ENCODE results near the gene EPHA8. TPM values are rescaled to one million over a fixed set of nuclear protein-coding genes. Genes with fewer than 3 reads are reported as not detected.

The EPHA8 gene
- total RNA-seq, 1 experiment from 2014 or later, result not detected

GRCh38 chr1:22536506-22536905 lies 26.8 kb upstream of the EPHA8 start:
- no peak for DNase-seq (ENCODE audit: low read depth)

DNA sequence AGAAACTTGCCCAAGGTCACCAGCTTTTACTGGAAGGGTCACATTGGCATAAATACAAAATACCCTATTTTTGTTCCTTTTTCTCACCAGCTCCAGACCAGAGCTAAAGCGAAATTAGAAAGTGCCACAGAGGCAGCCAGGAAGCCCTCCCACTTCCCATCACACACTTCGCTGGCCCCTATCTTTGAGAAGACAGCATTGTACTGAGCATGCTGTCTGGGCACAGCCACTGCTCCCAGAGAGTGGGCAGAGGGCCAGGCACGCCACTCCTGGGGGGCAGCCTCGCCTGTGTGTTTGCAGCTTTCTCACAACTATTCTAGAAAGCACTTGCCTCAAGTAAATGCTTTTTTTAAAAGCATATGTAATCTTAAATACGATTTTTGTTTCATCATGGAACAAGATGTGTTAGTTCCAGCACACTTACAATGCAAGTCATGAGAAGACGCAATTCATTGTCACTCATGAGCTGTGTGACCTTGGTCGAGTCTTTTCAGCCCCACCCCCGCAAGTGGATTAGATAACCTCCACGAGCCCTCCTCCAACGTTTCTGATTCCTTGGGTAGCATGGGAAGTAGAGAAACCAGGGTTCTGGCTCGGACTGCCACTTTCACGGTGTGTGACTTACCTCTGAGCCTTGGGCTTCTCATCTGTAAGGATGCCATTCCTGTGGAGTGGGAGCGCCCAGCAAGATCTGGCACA lies 25.7 kb upstream of the EPHA8 start:
- no peak for DNase-seq (ENCODE audit: low read depth)

GRCh38 chr1:22539510-22540118 lies 23.7 kb upstream of the EPHA8 start:
- no peak for DNase-seq (ENCODE audit: low read depth)

DNA sequence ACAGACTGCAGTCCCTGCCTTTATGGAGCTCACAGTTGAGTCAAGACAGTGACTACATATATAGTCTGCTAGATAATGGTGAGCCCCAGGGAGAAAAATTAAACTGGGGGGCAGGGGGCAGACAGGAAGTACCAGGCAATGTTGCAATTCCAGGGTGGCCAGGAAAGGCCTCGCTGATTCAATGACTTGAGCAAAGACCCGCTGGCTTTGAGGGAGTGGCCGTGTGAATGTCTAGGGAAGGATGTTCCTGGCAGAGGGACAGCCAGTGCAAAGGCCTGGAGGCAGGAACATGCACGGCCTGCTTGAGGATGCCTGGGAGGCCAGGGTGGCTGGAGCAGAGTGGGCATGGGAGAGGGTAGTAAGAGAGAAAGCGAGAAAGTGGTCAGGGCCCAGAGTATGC lies 23.0 kb upstream of the EPHA8 start:
- DNase-seq (ENCODE audit: low read depth), result no peak

DNA sequence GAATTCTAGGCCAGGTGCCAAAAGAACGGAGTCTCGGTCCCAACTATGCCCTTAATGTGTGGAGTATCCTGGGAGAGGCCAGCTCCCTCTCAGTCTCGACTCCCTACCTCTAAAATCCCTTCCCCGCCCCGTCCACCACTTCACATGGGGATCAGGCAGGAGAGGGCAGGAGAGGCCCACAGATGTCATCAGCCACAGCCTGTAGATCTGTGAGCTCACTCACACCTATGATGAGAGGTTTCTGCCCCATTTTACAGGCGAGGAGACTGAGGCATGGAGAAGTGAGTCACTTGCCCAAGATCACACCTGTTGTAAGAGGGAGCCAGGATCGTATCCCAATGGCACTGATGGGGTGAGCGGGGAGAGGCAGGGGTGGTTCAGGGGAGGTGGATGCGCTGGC lies 20.4 kb upstream of the EPHA8 start:
- DNase-seq (ENCODE audit: low read depth), result no peak

GRCh38 chr1:22543679-22544078 lies 19.6 kb upstream of the EPHA8 start:
- DNase-seq (ENCODE audit: low read depth), result no peak

- DNase-seq (ENCODE audit: low read depth), result no peak
Measured at GRCh38 chr1:22544606-22545005, 18.7 kb upstream of the EPHA8 start.

DNA sequence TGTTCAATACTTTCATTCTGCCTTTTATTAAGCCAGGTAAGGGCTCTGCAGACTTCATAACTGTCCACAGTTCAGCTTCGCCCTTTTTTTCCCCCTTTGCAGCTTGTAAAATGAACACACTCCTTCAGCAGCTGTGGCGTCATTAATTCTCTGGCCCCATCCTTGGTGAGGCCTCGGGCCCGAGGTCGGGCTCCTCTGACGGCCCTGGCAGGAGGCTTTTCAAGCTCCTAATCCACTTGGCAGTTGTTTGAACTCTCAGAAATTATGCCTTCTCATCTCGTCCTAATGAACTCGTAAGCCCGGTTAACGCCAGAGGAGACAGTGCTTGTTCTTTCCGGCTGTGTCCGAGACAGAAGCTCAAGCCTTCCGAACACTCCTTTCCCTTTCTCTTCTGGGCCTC lies 18.1 kb upstream of the EPHA8 start:
- DNase-seq (ENCODE audit: low read depth), result no peak

GRCh38 chr1:22547186-22547817 lies 16.0 kb upstream of the EPHA8 start:
- no peak for DNase-seq (ENCODE audit: low read depth)

GRCh38 chr1:22547818-22548462 lies 15.3 kb upstream of the EPHA8 start:
- DNase-seq (ENCODE audit: low read depth), result no peak

DNA sequence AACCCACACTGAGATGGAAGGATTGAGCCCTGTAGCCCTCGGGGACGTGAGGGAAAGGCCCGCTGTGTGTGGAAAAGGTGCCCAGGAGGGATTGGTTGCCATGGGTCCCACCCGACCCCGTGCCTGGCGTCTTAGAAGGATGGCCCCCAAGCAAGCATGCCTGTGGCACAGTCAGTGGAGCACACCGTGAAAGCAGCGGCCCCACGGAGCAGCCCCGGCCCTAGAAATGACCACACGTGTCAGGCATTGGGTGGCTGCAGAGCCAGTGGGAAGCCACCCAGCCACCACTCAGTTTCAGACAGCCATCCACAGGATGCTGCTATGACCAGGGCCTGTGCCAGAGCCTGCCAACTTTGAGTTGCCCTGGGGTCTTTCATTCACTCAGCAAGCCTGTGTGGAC lies 13.3 kb upstream of the EPHA8 start:
- DNase-seq (ENCODE audit: low read depth), result no peak

DNA sequence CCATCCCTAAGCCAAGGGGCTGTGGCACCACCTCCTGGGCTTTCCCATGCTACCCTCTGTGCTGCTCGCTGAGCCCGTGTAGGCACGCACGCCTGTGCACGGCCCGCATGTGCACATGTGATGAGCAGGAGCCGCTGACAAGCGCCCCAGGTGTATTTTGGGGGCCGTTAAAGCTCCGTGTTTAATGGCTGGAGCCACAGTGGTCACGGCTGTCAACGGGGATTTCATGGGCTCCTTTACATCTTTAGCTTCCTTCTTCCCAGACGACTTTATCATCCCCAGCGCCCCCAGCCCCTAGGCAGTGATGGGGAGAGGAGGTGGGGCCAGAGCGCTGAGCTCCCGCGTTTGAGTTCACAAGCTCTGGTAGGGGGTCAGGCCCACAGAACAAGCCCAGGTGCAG lies 11.7 kb upstream of the EPHA8 start:
- DNase-seq (ENCODE audit: low read depth), result no peak

DNA sequence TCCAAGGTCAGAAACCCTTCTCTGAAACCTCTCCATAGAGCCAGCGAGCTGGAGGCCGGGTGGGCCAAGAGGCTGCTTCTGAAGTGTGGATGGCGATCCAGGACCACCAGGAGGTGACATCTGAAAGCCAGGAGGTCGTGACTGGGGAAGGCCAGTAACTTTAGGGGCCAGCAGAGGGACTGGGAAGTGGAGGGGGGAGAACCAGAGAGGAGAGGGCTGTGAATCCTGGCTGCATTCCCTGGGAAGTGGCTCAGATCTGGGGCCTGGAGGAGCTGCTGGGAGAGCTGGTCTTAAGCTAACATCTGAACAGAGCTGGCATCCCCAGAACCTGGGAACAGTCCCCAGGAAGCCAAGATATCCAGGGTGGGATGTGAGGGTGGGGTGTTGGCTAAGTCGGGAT lies 11.3 kb upstream of the EPHA8 start:
- no peak for DNase-seq (ENCODE audit: low read depth)

- no peak for DNase-seq (ENCODE audit: low read depth)
Measured at GRCh38 chr1:22553104-22553880, 10.0 kb upstream of the EPHA8 start.

DNA sequence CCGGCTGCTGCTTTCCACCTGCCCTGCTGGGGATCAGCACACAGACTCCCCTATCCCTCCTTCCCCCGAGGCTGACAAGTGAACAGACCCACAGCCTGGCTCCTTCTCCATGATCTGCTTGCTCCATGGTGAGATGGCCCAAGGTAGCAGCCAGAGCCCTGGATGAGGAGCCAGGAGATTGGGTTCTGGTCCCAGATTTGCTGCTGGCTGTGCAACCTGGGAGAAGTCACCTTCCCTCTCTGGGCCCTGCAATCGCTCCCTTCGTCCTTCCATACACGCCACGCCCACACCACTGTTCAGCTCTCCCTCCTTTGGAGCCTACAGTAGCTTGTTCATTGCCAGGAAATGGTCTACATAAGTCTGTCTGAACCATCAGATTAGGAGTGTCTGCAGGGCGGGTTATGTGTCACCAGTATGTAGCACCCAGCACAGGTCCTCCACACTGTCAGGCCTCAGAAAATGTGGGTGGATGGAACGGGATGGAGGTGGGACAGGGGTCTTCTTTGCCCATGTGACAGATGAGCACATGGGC lies 9.2 kb upstream of the EPHA8 start:
- no peak for DNase-seq (ENCODE audit: low read depth)

DNA sequence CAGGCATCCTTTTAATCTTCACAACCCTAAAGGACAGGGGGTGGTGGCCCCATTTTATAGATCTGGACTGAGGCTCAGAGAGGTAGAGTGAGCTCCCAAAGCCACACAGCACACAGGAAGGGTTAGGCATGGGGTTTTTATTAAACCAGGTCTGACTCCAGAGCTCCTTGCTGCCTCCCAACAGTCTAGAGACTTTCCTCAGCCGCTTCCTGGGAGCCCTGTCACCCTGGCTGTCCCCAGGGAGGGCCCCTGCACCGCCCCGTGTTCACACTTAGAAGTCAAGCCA lies 8.0 kb upstream of the EPHA8 start:
- DNase-seq (ENCODE audit: low read depth), result no peak

DNA sequence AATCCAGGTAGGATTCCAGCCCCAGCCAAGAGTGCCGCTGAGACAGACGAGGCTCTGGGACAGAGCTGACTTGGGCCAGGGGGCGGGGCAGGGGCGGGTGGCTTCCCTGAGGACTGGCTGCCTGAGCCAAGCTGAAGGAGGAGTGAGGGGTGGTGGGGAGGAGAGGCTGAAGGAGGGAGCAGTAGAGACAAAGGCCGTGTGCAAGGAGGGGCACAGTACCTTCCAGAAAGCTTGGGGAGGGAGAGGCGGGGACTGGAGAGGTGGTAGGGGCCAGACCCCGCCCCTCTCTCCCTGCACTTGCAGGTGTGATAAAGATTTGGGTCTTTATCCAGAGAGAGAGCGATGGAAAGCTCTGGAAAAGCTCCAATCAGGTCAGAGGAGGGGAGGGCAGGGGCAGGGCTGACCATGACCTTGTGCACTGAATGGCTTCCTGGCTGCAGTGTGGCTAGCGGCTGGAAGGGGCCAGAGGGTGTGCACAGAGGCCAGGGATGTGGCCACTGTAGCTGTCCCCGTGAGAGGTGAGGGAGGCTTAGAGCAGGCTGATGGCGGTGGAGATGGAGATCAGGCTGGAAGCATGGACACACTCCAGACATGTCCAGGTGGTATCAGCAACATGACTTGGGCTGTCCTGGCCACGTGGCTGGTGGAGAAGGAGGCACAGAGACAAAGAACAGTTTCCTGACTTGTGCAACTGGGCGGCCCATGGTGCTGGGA lies 6.7 kb upstream of the EPHA8 start:
- DNase-seq (ENCODE audit: low read depth), result no peak

DNA sequence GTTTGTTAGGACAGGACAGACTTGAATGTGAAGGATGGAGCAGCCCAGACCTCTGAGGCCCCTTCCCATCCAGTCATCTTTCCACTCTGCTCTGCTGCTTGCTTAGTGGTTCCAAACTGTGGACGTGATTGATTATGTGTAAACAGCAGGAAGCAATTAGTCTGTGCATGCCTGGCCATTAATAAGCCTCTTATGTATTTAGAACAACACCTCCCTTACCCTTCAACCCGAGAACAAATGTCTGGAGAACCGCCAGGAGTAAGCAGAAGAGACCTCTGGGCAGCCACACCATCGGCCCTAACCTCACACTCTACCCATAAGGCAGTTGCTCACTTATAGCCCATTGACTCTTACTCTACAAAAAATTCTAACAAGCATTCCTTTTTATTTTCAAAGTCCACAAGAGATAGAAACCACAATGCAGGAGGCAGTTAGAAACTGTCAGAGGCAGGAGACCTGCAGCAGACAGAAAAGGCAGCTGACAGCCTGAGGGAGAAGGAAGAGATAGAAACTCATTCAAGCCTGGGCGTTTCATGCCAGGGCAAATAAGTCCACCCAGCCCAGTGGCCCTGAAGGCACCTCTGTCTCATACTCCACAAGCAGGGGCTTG lies 5.8 kb upstream of the EPHA8 start:
- no peak for DNase-seq (ENCODE audit: low read depth)

- DNase-seq (ENCODE audit: low read depth), result no peak
Measured at GRCh38 chr1:22563671-22564602, 648 bp downstream of the EPHA8 start.

GRCh38 chr1:22566161-22566560 lies 2.9 kb downstream of the EPHA8 start:
- DNase-seq (ENCODE audit: low read depth), result no peak

All from M059J (cell line).